Calu3 (cell line): ENCODE results near the gene IFIT5. TPM values are rescaled to one million over a fixed set of nuclear protein-coding genes. Genes with fewer than 3 reads are reported as not detected.
A peak's percentile ranks its signal among the peaks of the same experiment; 100 is the strongest.

Experiments used
- BruUV-seq: library from RNA; stranded (reverse); fragments of 400-500 nt; replicated peaks from 2 replicates; lab custom pipeline; 2021; lab: Mats Ljungman, UMichigan
- CTCF ChIA-PET: fragments of 300-600 bp; sonication (Branson Sonifier 250); formaldehyde crosslinking; loops from one replicate; lab custom pipeline; 2022; ENCODE audit warnings: antibody characterized with exemption; lab: Charles Lee
- DNase-seq: peaks from one replicate; pipeline ENCODE4 v3.0.0; 2022
- H3K27ac Mint-ChIP-seq: one replicate; pipeline ENCODE4 v1.8.0; 2022; ENCODE audit warnings: mixed read lengths; ENCODE audit not compliant: unreplicated experiment
- H3K27me3 Mint-ChIP-seq: one replicate; pipeline ENCODE4 v1.8.0; 2022; ENCODE audit warnings: mixed read lengths; ENCODE audit not compliant: unreplicated experiment
- H3K36me3 Mint-ChIP-seq: one replicate; pipeline ENCODE4 v1.8.0; 2022; ENCODE audit warnings: mild to moderate bottlenecking, moderate library complexity, mixed read lengths; ENCODE audit not compliant: insufficient read depth, unreplicated experiment
- H3K4me1 Mint-ChIP-seq: one replicate; pipeline ENCODE4 v1.8.0; 2022; ENCODE audit warnings: mild to moderate bottlenecking, low read depth, mixed read lengths; ENCODE audit not compliant: unreplicated experiment
- H3K4me3 Mint-ChIP-seq: one replicate; pipeline ENCODE4 v1.8.0; 2022; ENCODE audit warnings: mild to moderate bottlenecking, low read depth, moderate library complexity, mixed read lengths; ENCODE audit not compliant: unreplicated experiment
- H3K9me3 Mint-ChIP-seq: one replicate; pipeline ENCODE4 v1.8.0; 2022; ENCODE audit warnings: low read depth, mixed read lengths; ENCODE audit not compliant: unreplicated experiment
- CTCF ChIP-seq: fragments of 200-600 bp; IDR thresholded peaks from one replicate; pipeline ENCODE4 v1.8.0; 2022; ENCODE audit warnings: antibody characterized with exemption; ENCODE audit not compliant: unreplicated experiment
- intact Hi-C: fragments of 100-400 bp; cut with micrococcal nuclease; formaldehyde crosslinking; loops from one replicate; pipeline ENCODE4 v1.10.0; 2022; ENCODE audit not compliant: unreplicated experiment
- total RNA-seq: library from RNA; stranded (reverse); gene quantifications from 2 replicates; pipeline ENCODE4 v1.2.3, GENCODE V29; 2022

Gene IFIT5
- total RNA-seq, 1 experiment from 2014 or later: 13.8 TPM

- Mint-ChIP-seq H3K9me3 (no peaks in the 10 kb centered on the region), H3K4me1 (no peaks in the 10 kb centered on the region), H3K27ac (peak within 1 kb of the TSS; percentile 47), H3K27me3 (no peaks in the 10 kb centered on the region), H3K4me3 (peak within 1 kb of the TSS; percentile 70), H3K36me3 (peaks cover 15% of the 10 kb centered on the region)
- no peak for TF ChIP-seq CTCF
- intact Hi-C loops: no loop called here
- peak; percentile 34 for DNase-seq
- no TSS peak for BruUV-seq
- CTCF ChIA-PET: interaction anchor here (0.6 to 0.9 kb wide), 6 partner anchors 12 to 400 kb away, joined by 3 to 6 read pairs (median 4); partner anchors contain the start of gene IFIT5
Observed at GRCh38 chr10:89391907-89392756, 22.2 kb upstream of the IFIT5 start, which contains the start of gene IFIT1. TSS of gene IFIT1 (plus strand) at chr10:89392623. CDS start at chr10:89392713, 90 bp downstream.

GRCh38 chr10:89392974-89393373 is 21.4 kb upstream of the IFIT5 start:
- intact Hi-C loops: no loop called here
- TSS peak; percentile 68 for BruUV-seq

GRCh38 chr10:89393898-89394297 is 20.5 kb upstream of the IFIT5 start:
- H3K27me3 Mint-ChIP-seq: no peaks in the 10 kb centered on the region
- no peak overlapping the region for H3K27ac Mint-ChIP-seq
- DNase-seq: no peak
- intact Hi-C loops: no loop called here
- no peak for TF ChIP-seq CTCF
- no peaks in the 10 kb centered on the region for H3K4me1 Mint-ChIP-seq
- BruUV-seq: no TSS peak
- H3K4me3 Mint-ChIP-seq: no peak overlapping the region
- CTCF ChIA-PET: no interaction called here
- peaks cover 15% of the 10 kb centered on the region for H3K36me3 Mint-ChIP-seq
- no peaks in the 10 kb centered on the region for H3K9me3 Mint-ChIP-seq

More at GRCh38 chr10:89392974-89393373, 21.4 kb upstream of the IFIT5 start:
- Mint-ChIP-seq H3K4me3 (peak overlapping the region; percentile 70), H3K27ac (no peak overlapping the region), H3K4me1 (no peaks in the 10 kb centered on the region), H3K27me3 (no peaks in the 10 kb centered on the region), H3K36me3 (peaks cover 15% of the 10 kb centered on the region), H3K9me3 (no peaks in the 10 kb centered on the region)
- DNase-seq: no peak
- CTCF ChIA-PET: no interaction called here
- no peak for TF ChIP-seq CTCF

- TF ChIP-seq CTCF: no peak
- no peaks in the 10 kb centered on the region for H3K9me3 Mint-ChIP-seq
- H3K4me1 Mint-ChIP-seq: no peaks in the 10 kb centered on the region
- intact Hi-C loops: no loop called here
- CTCF ChIA-PET: no interaction called here
- peak overlapping the region; percentile 25 for H3K4me3 Mint-ChIP-seq
- no peaks in the 10 kb centered on the region for H3K27me3 Mint-ChIP-seq
- DNase-seq: no peak
- peaks cover 15% of the 10 kb centered on the region for H3K36me3 Mint-ChIP-seq
- BruUV-seq: no TSS peak
- H3K27ac Mint-ChIP-seq: no peak overlapping the region
Observed at GRCh38 chr10:89395141-89395540, 19.2 kb upstream of the IFIT5 start.
